B cell (primary cell): ENCODE measurements around the gene PAM.

ENCODE experiments used
- CTCF ChIP-seq: fragments of 200-600 bp; IDR thresholded peaks from one replicate; pipeline ENCODE4 v1.8.0; 2022; ENCODE audit warnings: antibody characterized with exemption, mild to moderate bottlenecking
- EZH2 ChIP-seq: IDR thresholded peaks from 2 replicates; pipeline ENCODE4 v1.6.1; 2012; ENCODE audit warnings: borderline replicate concordance, low read depth, mild to moderate bottlenecking, moderate library complexity, low read length; ENCODE audit not compliant: insufficient read depth, poor library complexity, severe bottlenecking

DNA sequence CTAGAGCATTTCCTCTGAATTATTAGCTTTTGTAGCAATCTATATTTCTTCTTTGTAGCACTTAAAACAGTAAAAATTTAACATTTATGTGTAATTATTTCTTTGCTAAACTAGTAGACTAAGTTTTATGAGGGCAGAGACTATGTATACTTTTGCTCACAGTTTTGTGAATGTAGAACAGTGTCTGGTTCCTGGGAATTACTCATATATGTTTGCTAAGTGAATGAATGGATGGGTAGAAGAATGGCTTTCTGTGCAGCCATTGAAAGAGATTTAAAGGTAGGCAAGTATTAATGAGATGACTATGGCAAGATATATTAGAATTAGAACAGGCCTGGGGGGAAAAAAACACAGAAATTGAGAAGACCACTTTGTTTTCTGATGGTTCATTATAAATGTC lies 140.1 kb downstream of the PAM start:
- no peak for TF ChIP-seq EZH2
- no peak for TF ChIP-seq CTCF
